RCC 7860 (cell line): ENCODE results near the gene TMPRSS3.

Experiments used
- DNase-seq: peaks from one replicate; pipeline ENCODE4 v3.0.0-alpha.2; 2015; ENCODE audit warnings: low spot score
- FAIRE-seq: peaks from 2 replicates; lab custom pipeline; 2012; peaks lifted over from hg19 to GRCh38; lab: Jason Lieb, UNC

TMPRSS3 gene

GRCh38 chr21:42375506-42375905 lies 20.3 kb downstream of the TMPRSS3 start:
- no peak for DNase-seq
- FAIRE-seq = no peak

- DNase-seq = no peak
- FAIRE-seq = no peak
These were observed 20.9 kb downstream of the TMPRSS3 start for GRCh38 chr21:42374864-42375499.

GRCh38 chr21:42374457-42374856 lies 21.4 kb downstream of the TMPRSS3 start:
- FAIRE-seq = no peak
- DNase-seq = no peak

GRCh38 chr21:42373908-42374455 lies 21.9 kb downstream of the TMPRSS3 start:
- DNase-seq (no peak), FAIRE-seq (no peak)

- FAIRE-seq (no peak), DNase-seq (no peak)
These were observed 22.5 kb downstream of the TMPRSS3 start for GRCh38 chr21:42373196-42373907.

- FAIRE-seq (no peak), DNase-seq (no peak)
These were observed 24.8 kb downstream of the TMPRSS3 start for GRCh38 chr21:42370894-42371654.

- DNase-seq = no peak
- no peak for FAIRE-seq
These were observed 26.0 kb downstream of the TMPRSS3 start for GRCh38 chr21:42369821-42370220.

- DNase-seq = no peak
- no peak for FAIRE-seq
These were observed 28.3 kb downstream of the TMPRSS3 start for GRCh38 chr21:42367367-42368165.

- FAIRE-seq (peak; percentile 76), DNase-seq (peak; percentile 80)
These were observed 29.4 kb downstream of the TMPRSS3 start, which contains the start of gene TFF1 for GRCh38 chr21:42366292-42367010. Gene TFF1, minus strand, starts transcription at chr21:42366535. Its CDS starts 40 bp downstream, at chr21:42366495.

GRCh38 chr21:42365770-42366169 lies 30.1 kb downstream of the TMPRSS3 start:
- FAIRE-seq (no peak), DNase-seq (no peak)

- DNase-seq (no peak), FAIRE-seq (no peak)
These were observed 31.5 kb downstream of the TMPRSS3 start for GRCh38 chr21:42364304-42364865.

GRCh38 chr21:42363312-42363711 lies 32.5 kb downstream of the TMPRSS3 start:
- FAIRE-seq (no peak), DNase-seq (no peak)

GRCh38 chr21:42362700-42363099 lies 33.2 kb downstream of the TMPRSS3 start:
- FAIRE-seq (no peak), DNase-seq (no peak)

- FAIRE-seq (no peak), DNase-seq (no peak)
These were observed 33.7 kb downstream of the TMPRSS3 start for GRCh38 chr21:42362198-42362597.

- DNase-seq (no peak), FAIRE-seq (no peak)
These were observed 34.6 kb downstream of the TMPRSS3 start for GRCh38 chr21:42361286-42361685.

GRCh38 chr21:42360317-42360716 lies 35.5 kb downstream of the TMPRSS3 start:
- FAIRE-seq (no peak), DNase-seq (no peak)

GRCh38 chr21:42358937-42359336 lies 36.9 kb downstream of the TMPRSS3 start:
- no peak for FAIRE-seq

GRCh38 chr21:42358261-42358660 lies 37.6 kb downstream of the TMPRSS3 start:
- no peak for DNase-seq
- no peak for FAIRE-seq

More at GRCh38 chr21:42358937-42359336, 36.9 kb downstream of the TMPRSS3 start:
- DNase-seq = no peak

GRCh38 chr21:42357307-42357706 lies 38.5 kb downstream of the TMPRSS3 start:
- FAIRE-seq (no peak), DNase-seq (no peak)

GRCh38 chr21:42356650-42357049 lies 39.2 kb downstream of the TMPRSS3 start:
- DNase-seq (no peak), FAIRE-seq (no peak)
